Activated CD8-positive, alpha-beta memory T cell treated with anti-CD3 and anti-CD28 coated beads for 1 hour (primary cell): ENCODE measurements around the gene CSNK1G3.
"Not testable (repeated sequence)": the region's sequence is repeated elsewhere in the genome, so short reads cannot be mapped to it uniquely, and the experiment has no call there.

ENCODE experiments used
- DNase-seq, 2 donors: peaks; one replicate each; pipeline ENCODE4 v3.0.0-alpha.2; 2020; ENCODE audit warnings: low read depth in 1 of 2; ENCODE audit errors: extremely low read depth in 1 of 2

Gene CSNK1G3

DNA sequence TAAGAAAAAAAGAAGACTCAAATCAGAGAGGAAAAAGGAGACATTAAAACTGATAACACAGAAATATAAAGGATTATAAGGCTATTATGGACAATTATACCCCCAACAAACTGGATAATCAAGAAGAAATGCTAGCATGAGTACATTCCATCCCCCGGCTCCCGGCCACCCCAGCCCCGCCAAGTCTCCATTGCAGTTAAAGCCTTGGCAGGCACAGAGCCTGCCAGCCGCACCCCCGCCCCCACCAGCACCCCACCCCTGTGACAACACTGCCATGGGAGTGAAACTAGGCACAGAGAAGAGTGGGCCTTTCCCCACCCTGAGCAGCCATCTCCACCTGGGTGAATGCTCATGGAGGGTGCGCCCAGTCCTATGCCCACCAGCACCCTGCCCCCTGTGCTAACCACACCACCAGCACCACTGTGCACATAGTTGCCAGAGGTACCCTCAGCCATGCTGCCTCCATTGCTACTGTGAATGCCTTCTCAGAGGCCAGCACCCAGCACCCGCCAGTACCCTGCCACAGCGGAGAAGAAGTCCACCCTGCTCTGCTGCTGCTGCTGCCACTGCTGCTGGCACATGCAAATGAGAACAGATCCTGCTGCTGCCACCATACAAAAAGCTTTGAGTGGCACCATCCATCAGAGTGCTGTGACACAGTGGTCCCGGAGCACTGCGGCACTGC is 117.0 kb downstream of the CSNK1G3 start:
- no peak for DNase-seq

DNA sequence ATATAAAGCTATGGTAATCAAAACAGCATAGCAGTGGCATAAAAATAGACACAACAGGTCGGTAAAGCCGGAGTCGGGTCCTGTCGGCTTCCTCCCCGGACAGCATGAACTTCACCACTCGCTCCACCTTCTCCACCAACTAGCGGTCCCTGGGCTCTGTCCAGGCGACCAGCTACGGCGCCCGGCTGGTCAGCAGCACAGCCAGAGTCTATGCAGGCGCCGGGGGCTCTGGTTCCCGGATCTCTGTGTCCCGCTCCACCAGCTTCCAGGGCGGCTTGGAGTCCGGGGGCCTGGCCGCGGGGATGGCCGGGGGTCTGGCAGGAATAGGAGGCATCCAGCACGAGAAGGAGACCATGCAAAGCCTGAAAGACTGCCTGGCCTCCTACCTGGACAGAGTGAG is 124.0 kb downstream of the CSNK1G3 start:
- DNase-seq = no peak

DNA sequence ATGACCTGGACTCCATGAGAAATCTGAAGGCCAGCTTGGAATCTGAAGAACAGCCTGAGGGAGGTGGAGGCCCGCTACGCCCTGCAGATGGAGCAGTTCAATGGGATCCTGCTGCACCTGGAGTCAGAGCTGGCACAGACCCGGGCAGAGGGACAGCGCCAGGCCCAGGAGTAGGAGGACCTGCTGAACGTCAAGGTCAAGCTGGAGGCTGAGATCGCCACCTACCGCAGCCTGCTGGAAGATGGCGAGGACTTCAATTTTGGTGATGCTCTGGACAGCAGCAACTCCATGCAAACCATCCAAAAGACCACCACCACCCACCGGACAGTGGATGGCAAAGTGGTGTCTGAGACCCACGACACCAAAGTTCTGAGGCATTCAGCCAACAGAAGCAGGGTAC is 125.1 kb downstream of the CSNK1G3 start:
- DNase-seq = not testable (repeated sequence)

DNA sequence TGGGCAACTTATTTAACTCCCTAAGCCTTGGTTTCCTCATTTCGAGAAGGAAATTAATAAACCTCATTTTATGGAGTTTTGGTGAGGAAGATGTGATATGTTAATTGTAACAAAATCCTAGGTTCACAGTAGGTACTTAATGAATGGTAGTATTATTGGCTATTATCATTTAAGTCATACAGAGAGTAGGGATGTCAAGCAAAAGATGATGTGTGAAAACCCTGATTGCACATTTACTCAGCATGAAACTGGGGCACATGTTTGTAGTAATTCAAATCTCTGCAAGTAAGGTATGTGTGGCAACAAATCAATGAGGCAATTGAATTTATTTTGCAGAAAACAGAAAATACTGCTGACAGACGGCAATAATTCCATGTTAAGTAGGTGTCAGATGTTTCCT is 127.3 kb downstream of the CSNK1G3 start:
- DNase-seq = no peak

DNA sequence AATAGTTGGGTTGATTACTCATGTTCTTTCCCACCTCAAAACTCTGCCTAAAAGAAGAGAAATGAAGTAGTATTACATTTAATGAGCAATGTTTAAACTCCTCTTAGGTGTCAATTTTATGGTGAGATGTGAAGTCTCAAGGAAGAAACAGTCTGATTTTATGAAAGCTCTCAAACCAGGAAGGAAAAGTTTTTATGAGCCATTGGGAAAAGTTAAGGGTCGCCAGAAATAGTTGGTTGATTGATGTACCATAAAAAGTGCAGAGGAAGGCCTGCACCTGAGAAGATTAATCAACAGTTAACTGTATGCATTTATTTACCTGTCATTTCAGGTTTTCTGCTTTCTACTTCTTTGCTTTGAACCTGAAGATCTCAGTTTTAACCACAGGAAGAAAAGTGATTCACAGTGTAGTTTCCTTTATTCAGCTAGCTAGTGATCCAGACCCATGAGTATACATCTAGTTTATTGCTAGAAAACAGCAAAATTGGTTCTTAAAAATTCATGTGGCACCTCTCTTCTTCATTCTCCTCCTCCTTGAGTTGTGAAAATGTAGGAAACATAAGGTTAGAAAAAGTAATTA is 133.1 kb downstream of the CSNK1G3 start:
- no peak for DNase-seq

DNA sequence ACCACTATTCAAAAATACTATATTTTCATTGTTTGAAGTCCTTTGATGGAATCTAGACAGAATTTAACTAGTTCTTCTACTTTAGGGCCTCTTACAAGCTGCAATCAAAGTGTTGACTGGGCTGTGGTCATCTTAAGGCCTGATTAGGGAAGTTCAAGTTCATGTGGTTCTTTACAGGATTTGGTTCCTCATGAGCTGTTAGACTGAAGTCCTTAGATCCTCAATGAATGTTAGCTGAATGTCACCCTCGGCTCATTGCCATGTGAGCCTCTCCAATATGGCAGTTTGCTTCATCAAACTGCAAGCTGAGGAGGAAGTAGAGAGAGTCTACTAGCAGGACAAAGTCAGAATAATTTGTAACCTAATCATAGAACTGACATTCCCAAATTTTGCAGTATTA is 135.1 kb downstream of the CSNK1G3 start:
- no peak for DNase-seq

DNA sequence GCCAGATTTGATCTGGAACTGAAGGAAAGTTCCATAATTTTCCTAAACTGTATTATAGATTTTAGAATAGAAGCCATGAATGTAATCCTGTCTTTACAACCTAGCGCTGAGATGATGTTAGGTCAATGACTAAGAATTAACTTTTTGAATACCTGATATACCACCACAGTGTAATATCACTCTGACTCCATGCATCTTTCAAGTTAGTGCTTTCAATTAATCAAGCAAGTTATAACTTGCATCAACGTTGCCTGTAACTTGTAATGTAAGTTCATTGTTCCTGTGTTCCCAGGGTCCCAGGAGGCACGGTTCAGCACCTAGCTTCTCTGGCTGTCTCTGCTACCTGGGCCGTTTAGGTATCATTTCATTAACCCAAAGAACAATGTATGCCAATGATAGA is 139.3 kb downstream of the CSNK1G3 start:
- DNase-seq = no peak

DNA sequence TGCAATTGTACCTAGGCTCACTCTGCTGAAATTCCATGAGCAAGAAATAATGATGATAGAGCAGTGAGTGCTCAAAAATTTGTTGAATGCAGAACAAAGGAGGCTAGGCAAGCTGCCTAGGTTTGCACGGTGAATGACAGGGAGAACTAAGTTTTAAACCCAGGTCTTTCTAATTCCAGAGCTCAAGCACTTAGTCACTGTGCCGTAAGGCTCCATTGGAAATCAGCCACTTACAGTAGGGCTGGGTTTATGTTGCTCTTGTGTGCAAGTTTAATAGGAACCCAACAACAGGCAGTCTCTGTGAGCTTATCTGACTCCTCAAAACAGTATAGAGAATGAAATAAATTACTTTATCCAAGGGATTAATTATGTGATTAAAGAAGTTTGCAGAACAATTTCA is 147.0 kb downstream of the CSNK1G3 start:
- no peak for DNase-seq

DNA sequence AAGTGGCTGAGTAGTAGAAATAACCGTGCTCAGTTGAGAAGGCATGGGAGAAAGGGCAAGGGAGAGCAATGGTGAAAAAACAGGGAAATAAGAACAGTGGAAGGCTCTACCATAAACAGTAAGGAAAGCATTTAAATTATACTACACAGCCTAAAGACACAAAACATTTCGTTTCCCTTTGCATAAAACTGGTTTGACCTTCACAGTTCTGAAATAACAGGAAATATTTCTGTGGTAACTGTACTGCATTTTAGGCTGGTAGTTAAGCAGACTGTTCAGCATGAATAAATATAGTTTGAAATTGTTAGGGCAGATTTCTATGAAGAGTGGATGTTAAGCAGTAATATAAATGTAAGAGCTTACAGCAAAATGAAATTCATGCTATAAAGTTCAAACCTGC is 147.5 kb downstream of the CSNK1G3 start:
- DNase-seq = no peak

DNA sequence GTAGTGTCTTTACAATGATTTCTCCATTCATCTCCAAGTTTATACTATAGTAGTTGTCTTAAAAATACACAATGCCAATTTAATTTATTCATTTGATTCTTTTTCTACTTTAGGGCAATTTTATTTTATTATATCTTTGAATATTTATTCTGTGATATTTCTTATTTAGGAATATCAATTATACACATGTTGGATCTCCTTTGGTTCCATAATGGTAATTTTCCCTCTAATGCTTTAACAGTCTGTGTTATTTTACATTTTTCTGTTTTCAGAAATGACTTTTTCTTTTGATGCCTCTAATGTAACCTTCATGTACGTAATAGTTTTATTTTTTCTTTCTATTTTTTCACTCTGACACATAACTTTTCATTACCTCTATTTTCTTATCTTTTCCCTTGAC is 153.0 kb downstream of the CSNK1G3 start:
- no peak for DNase-seq

DNA sequence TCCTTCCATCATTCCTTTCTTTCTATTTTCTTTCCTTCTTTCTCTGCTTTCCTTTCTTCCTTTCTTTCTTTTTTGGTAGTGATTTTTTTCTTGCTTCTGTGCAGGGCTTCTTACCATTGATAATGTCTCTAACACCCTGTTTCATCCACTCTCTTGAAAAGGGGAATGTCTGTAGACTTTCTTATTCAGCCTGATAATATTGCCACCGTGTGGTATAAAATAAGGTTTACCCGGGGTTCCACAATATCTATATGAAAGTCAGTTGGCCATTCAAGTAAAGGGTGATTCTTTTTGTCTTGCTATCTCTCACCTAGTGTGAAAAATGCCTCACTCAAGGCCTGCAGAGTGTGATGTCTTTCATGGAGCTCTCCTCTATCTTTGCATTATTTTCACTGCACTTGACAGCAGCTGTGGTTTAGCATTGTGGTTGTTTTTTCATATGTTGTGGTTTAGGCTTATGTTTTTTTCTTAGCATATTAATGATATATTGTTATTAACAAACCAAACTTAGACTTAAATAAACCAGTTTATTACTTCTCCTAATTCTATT is 153.9 kb downstream of the CSNK1G3 start:
- no peak for DNase-seq
